Lung (tissue), 13 donors: Measurements from ENCODE around the gene GPR146. TPM values are rescaled to one million over a fixed set of nuclear protein-coding genes. Genes with fewer than 3 reads are reported as not detected.

Experiments used
- ATAC-seq: fragments of 200-7000 bp; cut with Tn5 transposase; one replicate; pipeline ENCODE4 v1.9.1; 2020; ENCODE audit warnings: moderate number of reproducible peaks; ENCODE audit not compliant: insufficient read depth, low FRiP score
- DNase-seq, 3 donors: peaks; one replicate each; pipeline ENCODE4 v3.0.0-alpha.2; 2013 to 2017
- H3K27ac ChIP-seq, 2 donors: one replicate each; pipeline ENCODE4 v1.5.1; 2013; ENCODE audit warnings: mild to moderate bottlenecking in 2 of 2, moderate library complexity in 2 of 2, control low read depth in 1 of 2, inconsistent platforms in 1 of 2, low read depth in 1 of 2, low read length in 1 of 2
- H3K27me3 ChIP-seq, 3 donors: one replicate each; pipeline ENCODE4 v1.5.1; 2013; ENCODE audit warnings: low read length in 2 of 3; ENCODE audit not compliant: control insufficient read depth in 3 of 3, insufficient read depth in 3 of 3
- H3K36me3 ChIP-seq, 4 donors: one replicate each; pipeline ENCODE4 v1.5.1; 2013; ENCODE audit warnings: low read length in 4 of 4, mild to moderate bottlenecking in 1 of 4, moderate library complexity in 1 of 4; ENCODE audit not compliant: control insufficient read depth in 4 of 4, insufficient read depth in 4 of 4
- H3K4me1 ChIP-seq, 5 donors: one replicate each; pipeline ENCODE4 v1.5.1; 2013; ENCODE audit warnings: low read length in 5 of 5, mild to moderate bottlenecking in 2 of 5, moderate library complexity in 1 of 5; ENCODE audit not compliant: control insufficient read depth in 5 of 5, insufficient read depth in 5 of 5
- H3K4me3 ChIP-seq: one replicate; pipeline ENCODE4 v1.5.1; 2013; ENCODE audit warnings: mild to moderate bottlenecking, control low read depth, moderate library complexity
- H3K9ac ChIP-seq, 2 donors: one replicate each; pipeline ENCODE4 v1.5.1; 2013; ENCODE audit warnings: low read length in 2 of 2, control low read depth in 1 of 2; ENCODE audit not compliant: insufficient read depth in 1 of 2
- H3K9me3 ChIP-seq, 4 donors: one replicate each; pipeline ENCODE4 v1.5.1; 2013; ENCODE audit warnings: low read length in 3 of 4, mild to moderate bottlenecking in 1 of 4, moderate library complexity in 1 of 4; ENCODE audit not compliant: control insufficient read depth in 4 of 4, insufficient read depth in 3 of 4
- WGBS, 2 donors: extraction: QIAGEN DNeasy Blood & Tissue Kit; methylation state at CpG; one replicate each; pipeline ENCODE4 v1.1.7; 2013; 5-methylcytosine and 5-hydroxymethylcytosine counted together
- polyA plus RNA-seq, 2 donors: library from polyadenylated mRNA; stranded (reverse); fragments of 200-250 nt; gene quantifications; one replicate each; pipeline ENCODE4 v1.2.1, GENCODE V29; 2013
- small RNA-seq: library from RNA; depleted of rRNA; stranded (forward); fragments of <200 nt; gene quantifications from one replicate; pipeline ENCODE3, GENCODE V24; 2014; ENCODE audit warnings: low replicate concordance
- total RNA-seq, 2 donors: library from RNA; depleted of rRNA in 1 of 2; stranded (reverse); fragments of >200 nt in 1 of 2; gene quantifications; one replicate each; pipeline ENCODE4 v1.2.1, GENCODE V29; 2014 to 2021
- TF ChIP-seq, protein P1 (sequence below): IDR thresholded peaks from 2 replicates; pipeline ENCODE4 v1.5.1; 2012; ENCODE audit warnings: mild to moderate bottlenecking; ENCODE audit errors: control extremely low read depth, extremely low read depth
- donor health status: control.
- donor health status: control.
- donor health status: Bipolar disorder and iron deficiency.
- donor health status: healthy.
- donor health status: DM: yes; HTN: yes; CAD: no.

GPR146 gene
- total and polyA plus RNA-seq, 4 donors, result 13.7 to 27.1 (median 14.0) TPM

- Histone ChIP-seq H3K4me3 (no peak overlapping the region), H3K36me3 (no peaks in the 10 kb centered on the region), H3K4me1 (peaks cover 0 to 5% (median 0%) of the 10 kb centered on the region in 5 donors), H3K9me3 (no peaks in the 10 kb centered on the region), H3K27me3 (no peaks in the 10 kb centered on the region), H3K9ac (no peak overlapping the region), H3K27ac (no peak overlapping the region)
- WGBS, 2 donors, result 78 to 86% methylated on average over 20 of the region's 20 CpGs
- ATAC-seq, result no peak
- DNase-seq, result no peak
- TF ChIP-seq, protein P1, sequence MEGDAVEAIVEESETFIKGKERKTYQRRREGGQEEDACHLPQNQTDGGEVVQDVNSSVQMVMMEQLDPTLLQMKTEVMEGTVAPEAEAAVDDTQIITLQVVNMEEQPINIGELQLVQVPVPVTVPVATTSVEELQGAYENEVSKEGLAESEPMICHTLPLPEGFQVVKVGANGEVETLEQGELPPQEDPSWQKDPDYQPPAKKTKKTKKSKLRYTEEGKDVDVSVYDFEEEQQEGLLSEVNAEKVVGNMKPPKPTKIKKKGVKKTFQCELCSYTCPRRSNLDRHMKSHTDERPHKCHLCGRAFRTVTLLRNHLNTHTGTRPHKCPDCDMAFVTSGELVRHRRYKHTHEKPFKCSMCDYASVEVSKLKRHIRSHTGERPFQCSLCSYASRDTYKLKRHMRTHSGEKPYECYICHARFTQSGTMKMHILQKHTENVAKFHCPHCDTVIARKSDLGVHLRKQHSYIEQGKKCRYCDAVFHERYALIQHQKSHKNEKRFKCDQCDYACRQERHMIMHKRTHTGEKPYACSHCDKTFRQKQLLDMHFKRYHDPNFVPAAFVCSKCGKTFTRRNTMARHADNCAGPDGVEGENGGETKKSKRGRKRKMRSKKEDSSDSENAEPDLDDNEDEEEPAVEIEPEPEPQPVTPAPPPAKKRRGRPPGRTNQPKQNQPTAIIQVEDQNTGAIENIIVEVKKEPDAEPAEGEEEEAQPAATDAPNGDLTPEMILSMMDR, result no peak
Measured at GRCh38 chr7:1106793-1107421, 62.6 kb downstream of the GPR146 start.

GRCh38 chr7:1108264-1108920 lies 64.0 kb downstream of the GPR146 start:
- H3K27me3 ChIP-seq, result no peaks in the 10 kb centered on the region
- ATAC-seq, result no peak
- H3K4me1 ChIP-seq, result peaks cover 0 to 3% (median 0%) of the 10 kb centered on the region in 5 donors
- H3K27ac ChIP-seq, result no peak overlapping the region
- H3K9me3 ChIP-seq, result no peaks in the 10 kb centered on the region
- no peak overlapping the region for H3K4me3 ChIP-seq
- DNase-seq, result no peak
- H3K9ac ChIP-seq, result no peak overlapping the region
- H3K36me3 ChIP-seq, result peaks cover 0 to 2% (median under 1%) of the 10 kb centered on the region in 4 donors
- TF ChIP-seq, protein P1, result no peak
- WGBS, 2 donors, result 63 to 70% methylated on average over 25 to 30 of the region's 30 CpGs

Small RNAs within 50 kb of the gene (small RNA-seq; reads per million reads assigned to genes)
- 39.9 reads per million, percentile 97 among the genes with 10 or more reads in this experiment for gene MIR339

Other genes with a start within 250 kb of the GPR146 start
- gene SUN1, start 212.1 kb upstream of the GPR146 start, total RNA-seq, result 100 to 1,000 TPM; 133 to 349 TPM
- 10 to 100 TPM; 69.6 to 74.4 TPM for gene SUN1, start 212.1 kb upstream of the GPR146 start, polyA plus RNA-seq
- gene GET4, start 168.0 kb upstream of the GPR146 start, total RNA-seq, result 10 to 100 TPM; 34.1 to 39.9 TPM
- 10 to 100 TPM; 40.1 to 41.8 TPM for gene GET4, start 168.0 kb upstream of the GPR146 start, polyA plus RNA-seq
- 10 to 100 TPM; 11.5 to 34.2 TPM for gene ADAP1, start 89.9 kb upstream of the GPR146 start, total RNA-seq
- gene ADAP1, start 89.9 kb upstream of the GPR146 start, polyA plus RNA-seq, result 10 to 100 TPM; 31.0 to 39.0 TPM
- gene COX19, start 69.0 kb upstream of the GPR146 start, total RNA-seq, result 10 to 100 TPM in 1 of 2 donors, 1 to 10 TPM in 1; 10.0 to 17.0 TPM
- 1 to 10 TPM; 5.6 to 6.0 TPM for gene COX19, start 69.0 kb upstream of the GPR146 start, polyA plus RNA-seq
- 1 to 10 TPM in 1 of 2 donors, not detected in 1; 8.1 TPM for gene CYP2W1, start 61.4 kb upstream of the GPR146 start, total RNA-seq
- under 1 TPM in 1 of 2 donors, not detected in 1; 0.05 TPM for gene CYP2W1, start 61.4 kb upstream of the GPR146 start, polyA plus RNA-seq
- 1 to 10 TPM; 5.9 to 7.7 TPM for gene GPER1, start 43.6 kb downstream of the GPR146 start, total RNA-seq
- gene GPER1, start 43.6 kb downstream of the GPR146 start, polyA plus RNA-seq, result 1 to 10 TPM; 3.7 to 6.7 TPM
- gene ZFAND2A, start 115.7 kb downstream of the GPR146 start, total RNA-seq, result 10 to 100 TPM; 17.3 to 23.3 TPM
- 10 to 100 TPM; 36.8 to 44.3 TPM for gene ZFAND2A, start 115.7 kb downstream of the GPR146 start, polyA plus RNA-seq
- gene UNCX, start 188.3 kb downstream of the GPR146 start, total RNA-seq, result not detected
- gene UNCX, start 188.3 kb downstream of the GPR146 start, polyA plus RNA-seq, result not detected